ENCODE results near the gene DUSP15. TPM values are rescaled to one million over a fixed set of nuclear protein-coding genes. Genes with fewer than 3 reads are reported as not detected.
"Not testable (repeated sequence)": the region's sequence is repeated elsewhere in the genome, so short reads cannot be mapped to it uniquely, and the experiment has no call there.

Gene DUSP15
- total RNA-seq, 1 experiment from 2014 or later, result not detected

DNA sequence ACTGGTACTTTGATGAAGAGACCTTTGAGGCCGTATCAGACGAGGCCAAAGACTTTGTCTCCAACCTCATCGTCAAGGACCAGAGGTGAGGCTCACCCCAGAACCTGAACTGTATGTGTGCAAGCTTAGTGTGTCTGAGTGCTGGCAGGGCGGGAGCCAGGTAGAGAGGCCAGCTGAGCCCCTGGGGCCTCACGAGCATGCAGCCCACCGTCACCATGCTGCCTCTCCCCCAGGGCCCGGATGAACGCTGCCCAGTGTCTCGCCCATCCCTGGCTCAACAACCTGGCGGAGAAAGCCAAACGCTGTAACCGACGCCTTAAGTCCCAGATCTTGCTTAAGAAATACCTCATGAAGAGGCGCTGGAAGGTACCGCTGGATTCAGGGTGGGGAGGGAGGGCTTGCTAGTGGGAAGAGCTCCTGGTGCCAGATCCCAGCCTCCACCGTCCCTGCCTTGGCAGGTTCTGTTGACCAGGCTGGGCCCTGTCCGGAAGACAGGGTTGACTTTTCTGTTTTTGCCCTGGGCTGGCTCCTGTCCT is 38.5 kb downstream of the DUSP15 start:
- in situ Hi-C loops (cut with HindIII; ENCODE audit: low pct_unique_long_range_greater_than_20kb, low sequenced_read_pairs), result no loop called here
- no peak for DNase-seq (ENCODE audit: low read depth)

GRCh38 chr20:31831211-31831610 is 39.1 kb downstream of the DUSP15 start:
- no peak for DNase-seq (ENCODE audit: low read depth)
- in situ Hi-C loops (cut with HindIII; ENCODE audit: low pct_unique_long_range_greater_than_20kb, low sequenced_read_pairs), result no loop called here

- in situ Hi-C loops (cut with HindIII; ENCODE audit: low pct_unique_long_range_greater_than_20kb, low sequenced_read_pairs), result no loop called here
- DNase-seq (ENCODE audit: low read depth), result no peak
These were observed 39.8 kb downstream of the DUSP15 start for GRCh38 chr20:31830406-31830981.

DNA sequence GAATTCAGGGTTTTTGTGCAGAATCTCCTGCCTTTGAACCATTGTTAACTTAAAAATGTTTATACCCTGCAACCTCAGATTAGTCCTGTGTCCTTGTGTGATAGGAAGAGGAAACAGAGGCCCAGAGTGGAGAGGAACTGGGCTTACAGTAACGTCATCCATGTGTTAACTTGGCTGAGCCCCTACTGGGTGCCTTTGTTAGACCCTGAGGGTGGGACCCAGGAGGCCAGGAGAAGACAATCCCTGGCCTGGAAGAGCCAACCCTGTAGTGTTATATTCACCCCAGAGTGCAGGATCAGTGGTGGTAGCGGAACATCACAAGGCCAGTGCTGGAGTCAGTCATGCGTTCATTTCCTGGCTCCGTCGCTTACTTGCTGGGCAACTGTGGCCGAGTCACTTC is 40.6 kb downstream of the DUSP15 start:
- in situ Hi-C loops (cut with HindIII; ENCODE audit: low pct_unique_long_range_greater_than_20kb, low sequenced_read_pairs), result no loop called here
- no peak for DNase-seq (ENCODE audit: low read depth)

GRCh38 chr20:31828016-31828415 is 42.3 kb downstream of the DUSP15 start:
- in situ Hi-C loops (cut with HindIII; ENCODE audit: low pct_unique_long_range_greater_than_20kb, low sequenced_read_pairs); DNase-seq (ENCODE audit: low read depth): not testable (repeated sequence)

GRCh38 chr20:31827059-31827458 is 43.3 kb downstream of the DUSP15 start:
- in situ Hi-C loops (cut with HindIII; ENCODE audit: low pct_unique_long_range_greater_than_20kb, low sequenced_read_pairs), result no loop called here
- no peak for DNase-seq (ENCODE audit: low read depth)

- DNase-seq (ENCODE audit: low read depth), result no peak
- in situ Hi-C loops (cut with HindIII; ENCODE audit: low pct_unique_long_range_greater_than_20kb, low sequenced_read_pairs), result no loop called here
These were observed 44.3 kb downstream of the DUSP15 start for GRCh38 chr20:31826074-31826473.

DNA sequence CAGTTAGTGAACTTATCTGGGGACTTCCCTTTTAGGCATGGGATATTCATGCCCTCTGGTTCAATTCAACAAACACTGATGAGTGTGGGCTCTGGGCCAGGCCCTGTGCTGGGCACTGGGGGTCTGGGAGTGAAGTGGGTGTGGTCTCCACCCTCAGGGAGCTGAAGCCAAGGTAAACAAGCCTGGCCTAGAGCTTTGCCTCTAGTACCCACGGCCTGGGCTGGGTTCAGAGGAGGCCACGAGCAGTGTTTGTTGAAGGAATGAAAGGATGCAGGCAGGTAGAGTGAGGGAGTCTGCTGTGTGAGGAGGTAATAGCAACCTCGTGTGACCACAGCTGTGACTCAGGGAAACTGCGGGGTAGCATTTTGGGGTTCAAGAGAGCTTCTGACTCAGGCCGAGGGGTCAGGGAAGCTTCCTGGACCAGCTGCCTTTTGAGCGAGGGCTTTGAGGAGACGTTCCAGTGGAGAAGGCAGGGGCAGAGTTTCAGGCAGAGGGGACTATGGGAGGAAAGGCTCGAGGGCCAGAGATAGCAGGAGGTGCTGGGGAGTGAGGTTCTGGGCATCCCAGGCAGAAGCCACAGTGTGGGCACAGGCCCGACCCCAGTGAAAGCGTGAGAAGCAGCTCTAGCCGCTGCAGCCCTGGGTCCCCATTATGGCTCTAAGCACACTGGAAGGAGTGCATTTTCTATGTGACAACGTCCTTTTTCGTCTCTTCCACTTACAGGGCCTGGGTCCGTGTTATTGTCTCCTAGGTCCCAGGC is 45.6 kb downstream of the DUSP15 start:
- in situ Hi-C loops (cut with HindIII; ENCODE audit: low pct_unique_long_range_greater_than_20kb, low sequenced_read_pairs), result no loop called here
- no peak for DNase-seq (ENCODE audit: low read depth)

DNA sequence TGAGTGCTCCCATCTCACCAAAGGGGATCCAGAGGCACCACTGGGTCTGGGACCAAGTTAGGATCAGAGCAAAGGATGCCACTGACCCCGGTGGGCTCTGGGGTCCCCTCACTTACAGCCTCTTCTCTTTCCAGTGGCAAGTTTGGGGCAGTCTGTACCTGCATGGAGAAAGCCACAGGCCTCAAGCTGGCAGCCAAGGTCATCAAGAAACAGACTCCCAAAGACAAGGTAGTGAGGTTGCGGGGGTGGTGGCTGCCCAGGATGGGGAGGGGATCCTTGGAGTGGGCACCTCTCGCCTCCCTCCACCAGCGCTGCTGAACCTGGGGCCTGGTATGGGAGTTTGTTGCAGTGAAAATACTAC is 46.2 kb downstream of the DUSP15 start:
- DNase-seq (ENCODE audit: low read depth), result no peak
- in situ Hi-C loops (cut with HindIII; ENCODE audit: low pct_unique_long_range_greater_than_20kb, low sequenced_read_pairs), result no loop called here

- no peak for DNase-seq (ENCODE audit: low read depth)
- in situ Hi-C loops (cut with HindIII; ENCODE audit: low pct_unique_long_range_greater_than_20kb, low sequenced_read_pairs), result no loop called here
These were observed 46.8 kb downstream of the DUSP15 start for GRCh38 chr20:31823360-31824124.

GRCh38 chr20:31822421-31823330 is 47.7 kb downstream of the DUSP15 start:
- in situ Hi-C loops (cut with HindIII; ENCODE audit: low pct_unique_long_range_greater_than_20kb, low sequenced_read_pairs), result no loop called here
- peak; percentile 96 for DNase-seq (ENCODE audit: low read depth)

DNA sequence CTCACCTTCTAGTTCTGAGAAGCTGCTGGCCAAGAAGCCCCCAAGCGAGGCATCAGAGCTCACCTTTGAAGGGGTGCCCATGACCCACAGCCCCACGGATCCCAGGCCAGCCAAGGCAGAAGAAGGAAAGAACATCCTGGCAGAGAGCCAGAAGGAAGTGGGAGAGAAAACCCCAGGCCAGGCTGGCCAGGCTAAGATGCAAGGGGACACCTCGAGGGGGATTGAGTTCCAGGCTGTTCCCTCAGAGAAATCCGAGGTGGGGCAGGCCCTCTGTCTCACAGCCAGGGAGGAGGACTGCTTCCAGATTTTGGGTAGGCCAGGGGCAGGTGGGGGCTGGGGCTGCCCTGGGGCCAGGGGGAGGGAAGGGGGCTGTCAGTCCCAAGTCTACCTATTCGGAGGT is 48.9 kb downstream of the DUSP15 start:
- DNase-seq (ENCODE audit: low read depth), result no peak
- in situ Hi-C loops (cut with HindIII; ENCODE audit: low pct_unique_long_range_greater_than_20kb, low sequenced_read_pairs), result no loop called here

DNA sequence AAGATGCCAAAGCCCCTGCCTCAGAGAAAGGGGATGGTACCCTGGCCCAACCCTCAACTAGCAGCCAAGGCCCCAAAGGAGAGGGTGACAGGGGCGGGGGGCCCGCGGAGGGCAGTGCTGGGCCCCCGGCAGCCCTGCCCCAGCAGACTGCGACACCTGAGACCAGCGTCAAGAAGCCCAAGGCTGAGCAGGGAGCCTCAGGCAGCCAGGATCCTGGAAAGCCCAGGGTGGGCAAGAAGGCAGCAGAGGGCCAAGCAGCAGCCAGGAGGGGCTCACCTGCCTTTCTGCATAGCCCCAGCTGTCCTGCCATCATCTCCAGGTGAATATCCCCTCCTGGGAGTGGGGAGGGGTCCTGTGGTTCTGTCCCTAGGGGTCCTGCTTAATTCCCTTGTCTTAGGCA is 50.1 kb downstream of the DUSP15 start:
- DNase-seq (ENCODE audit: low read depth), result no peak
- in situ Hi-C loops (cut with HindIII; ENCODE audit: low pct_unique_long_range_greater_than_20kb, low sequenced_read_pairs), result no loop called here

- no peak for DNase-seq (ENCODE audit: low read depth)
- in situ Hi-C loops (cut with HindIII; ENCODE audit: low pct_unique_long_range_greater_than_20kb, low sequenced_read_pairs), result no loop called here
These were observed 51.1 kb downstream of the DUSP15 start, which contains the start of gene MYLK2 for GRCh38 chr20:31819083-31819784. TSS of gene MYLK2 (plus strand) at chr20:31819356. CDS start at chr20:31819581, 225 bp downstream.

- no peak for DNase-seq (ENCODE audit: low read depth)
- in situ Hi-C loops (cut with HindIII; ENCODE audit: low pct_unique_long_range_greater_than_20kb, low sequenced_read_pairs), result no loop called here
These were observed 51.9 kb downstream of the DUSP15 start for GRCh38 chr20:31818376-31818908.

- no peak for DNase-seq (ENCODE audit: low read depth)
- in situ Hi-C loops (cut with HindIII; ENCODE audit: low pct_unique_long_range_greater_than_20kb, low sequenced_read_pairs), result no loop called here
These were observed 52.9 kb downstream of the DUSP15 start for GRCh38 chr20:31817461-31817860.

GRCh38 chr20:31816221-31816620 is 54.1 kb downstream of the DUSP15 start:
- no peak for DNase-seq (ENCODE audit: low read depth)
- in situ Hi-C loops (cut with HindIII; ENCODE audit: low pct_unique_long_range_greater_than_20kb, low sequenced_read_pairs), result no loop called here

All from Caki2 (cell line).